CD4-positive, alpha-beta memory T cell (primary cell): ENCODE measurements around the gene WDR37. TPM values are rescaled to one million over a fixed set of nuclear protein-coding genes. Genes with fewer than 3 reads are reported as not detected.

Experiments used
- polyA plus RNA-seq, 2 donors: library from polyadenylated mRNA; unstranded; fragments of 300-500 nt; fragmentation: Illumina TruSeq; gene quantifications; one replicate each; pipeline ENCODE4 v1.2.3, GENCODE V29; 2021
- total RNA-seq, 2 experiments: library from RNA; stranded (reverse); gene quantifications; one replicate each; pipeline ENCODE4 v1.2.3, GENCODE V29; 2021

The WDR37 gene
- total and polyA plus RNA-seq, 4 experiments from 2014 or later = 14.2 to 42.5 (median 29.8) TPM

Other genes with a start within 250 kb of the WDR37 start
- gene LARP4B, start 124.7 kb upstream of the WDR37 start, total RNA-seq = 10 to 100 TPM; 94.9 to 99.7 TPM
- gene LARP4B, start 124.7 kb upstream of the WDR37 start, polyA plus RNA-seq = 10 to 100 TPM; 13.0 to 28.9 TPM
- gene GTPBP4, start 68.0 kb upstream of the WDR37 start, total RNA-seq = 10 to 100 TPM; 46.0 to 47.0 TPM
- gene GTPBP4, start 68.0 kb upstream of the WDR37 start, polyA plus RNA-seq = 10 to 100 TPM; 22.7 to 25.3 TPM
- not detected for gene IDI2, start 30.5 kb upstream of the WDR37 start, total RNA-seq
- not detected for gene IDI2, start 30.5 kb upstream of the WDR37 start, polyA plus RNA-seq
- 10 to 100 TPM; 30.3 to 32.4 TPM for gene IDI1, start 7.3 kb upstream of the WDR37 start, total RNA-seq
- 10 to 100 TPM; 45.1 to 45.4 TPM for gene IDI1, start 7.3 kb upstream of the WDR37 start, polyA plus RNA-seq